Muscle of leg (tissue), 16 donors: ENCODE results near the gene PDK2. TPM values are rescaled to one million over a fixed set of nuclear protein-coding genes. Genes with fewer than 3 reads are reported as not detected.

Experiments
- DNase-seq: peaks from one replicate; pipeline ENCODE4 v3.0.0; 2013
- H3K27ac ChIP-seq: one replicate; pipeline ENCODE4 v1.5.1; 2013; ENCODE audit warnings: mild to moderate bottlenecking, low read length, control low read depth
- H3K27me3 ChIP-seq: one replicate; pipeline ENCODE4 v1.6.1; 2013; ENCODE audit warnings: low read length; ENCODE audit not compliant: control insufficient read depth, insufficient read depth
- H3K36me3 ChIP-seq: one replicate; pipeline ENCODE4 v1.6.1; 2013; ENCODE audit warnings: low read length; ENCODE audit not compliant: control insufficient read depth, insufficient read depth
- H3K4me1 ChIP-seq: one replicate; pipeline ENCODE4 v1.6.1; 2013; ENCODE audit warnings: low read length; ENCODE audit not compliant: control insufficient read depth, insufficient read depth
- H3K4me3 ChIP-seq: one replicate; pipeline ENCODE4 v1.5.1; 2013; ENCODE audit warnings: low read length, control low read depth
- H3K9me3 ChIP-seq: replicated peaks from 2 replicates; pipeline ENCODE4 v1.6.1; 2013; ENCODE audit warnings: low read depth, low read length; ENCODE audit not compliant: control insufficient read depth
- WGBS: methylation state at CpG from one replicate; pipeline ENCODE4 v1.1.5; 2013; ENCODE audit warnings: missing lambda C conversion rate; ENCODE audit not compliant: insufficient coverage; 5-methylcytosine and 5-hydroxymethylcytosine counted together
- long read RNA-seq, 11 donors: transcript quantifications; one replicate each; lab custom pipeline, GENCODE V29; 2026
- polyA plus RNA-seq, 8 donors: library from polyadenylated mRNA; unstranded; fragments of 120-200 nt; gene quantifications; one replicate each; pipeline versions ENCODE4 v1.2.1 to v1.2.3, GENCODE V29; 2013; ENCODE audit warnings: inconsistent platforms in 1 of 8, low replicate concordance in 1 of 8; ENCODE audit not compliant: insufficient read length in 8 of 8, insufficient read depth in 1 of 8
- total RNA-seq: library from RNA; stranded (reverse); fragments of 120-200 nt; gene quantifications from one replicate; pipeline ENCODE4 v1.2.4, GENCODE V29; 2013

The PDK2 gene
- total RNA-seq = 22.2 TPM
- 10 to 100 TPM; 43.4 to 75.1 (median 60.4) TPM for polyA plus RNA-seq
- long read RNA-seq, donor 1, transcript PDK2-203 (11 exons, 3,440 nt) = major isoform, 5 of 7 reads
- long read RNA-seq, donor 1, partial matches to known transcripts = 0 of 7 reads
- long read RNA-seq, donor 1, other reads (novel, unspliced or antisense) = 0 of 7 reads
- long read RNA-seq, donor 2, partial matches to known transcripts = 0 of 1 reads
- long read RNA-seq, donor 2, other reads (novel, unspliced or antisense) = 0 of 1 reads
- long read RNA-seq, donor 3, transcript PDK2-203 (11 exons, 3,440 nt) = major isoform, 23 of 33 reads
- long read RNA-seq, donor 3, partial matches to known transcripts = 5 of 33 reads
- long read RNA-seq, donor 3, other reads (novel, unspliced or antisense) = 0 of 33 reads
- long read RNA-seq, donor 4, transcript PDK2-203 (11 exons, 3,440 nt) = major isoform, 10 of 15 reads
- long read RNA-seq, donor 4, partial matches to known transcripts = 0 of 15 reads
- long read RNA-seq, donor 4, other reads (novel, unspliced or antisense) = 0 of 15 reads
- long read RNA-seq, donor 5, transcript PDK2-206 (4 exons, 865 nt) = minor isoform, 7 of 37 reads
- long read RNA-seq, donor 5, transcript PDK2-203 (11 exons, 3,440 nt) = major isoform, 20 of 37 reads
- long read RNA-seq, donor 5, partial matches to known transcripts = 10 of 37 reads
- long read RNA-seq, donor 5, other reads (novel, unspliced or antisense) = 0 of 37 reads
- long read RNA-seq, donor 6, transcript PDK2-203 (11 exons, 3,440 nt) = major isoform, 15 of 39 reads
- long read RNA-seq, donor 6, transcript PDK2-206 (4 exons, 865 nt) = minor isoform, 6 of 39 reads
- long read RNA-seq, donor 6, partial matches to known transcripts = 17 of 39 reads
- long read RNA-seq, donor 6, other reads (novel, unspliced or antisense) = 0 of 39 reads
- long read RNA-seq, donor 7, transcript PDK2-203 (11 exons, 3,440 nt) = major isoform, 12 of 23 reads
- long read RNA-seq, donor 7, partial matches to known transcripts = 5 of 23 reads
- long read RNA-seq, donor 7, other reads (novel, unspliced or antisense) = 0 of 23 reads
- long read RNA-seq, donor 8, transcript PDK2-203 (11 exons, 3,440 nt) = major isoform, 12 of 18 reads
- long read RNA-seq, donor 8, partial matches to known transcripts = 0 of 18 reads
- long read RNA-seq, donor 8, other reads (novel, unspliced or antisense) = 0 of 18 reads
- long read RNA-seq, donor 9, transcript PDK2-206 (4 exons, 865 nt) = major isoform, 9 of 15 reads
- long read RNA-seq, donor 9, partial matches to known transcripts = 0 of 15 reads
- long read RNA-seq, donor 9, other reads (novel, unspliced or antisense) = 0 of 15 reads
- long read RNA-seq, donor 10, transcript PDK2-206 (4 exons, 865 nt) = minor isoform, 6 of 30 reads
- long read RNA-seq, donor 10, transcript PDK2-203 (11 exons, 3,440 nt) = major isoform, 16 of 30 reads
- long read RNA-seq, donor 10, partial matches to known transcripts = 8 of 30 reads
- long read RNA-seq, donor 10, other reads (novel, unspliced or antisense) = 0 of 30 reads
- long read RNA-seq, donor 11, transcript PDK2-203 (11 exons, 3,440 nt) = major isoform, 8 of 18 reads
- long read RNA-seq, donor 11, partial matches to known transcripts = 7 of 18 reads
- long read RNA-seq, donor 11, other reads (novel, unspliced or antisense) = 0 of 18 reads

DNA sequence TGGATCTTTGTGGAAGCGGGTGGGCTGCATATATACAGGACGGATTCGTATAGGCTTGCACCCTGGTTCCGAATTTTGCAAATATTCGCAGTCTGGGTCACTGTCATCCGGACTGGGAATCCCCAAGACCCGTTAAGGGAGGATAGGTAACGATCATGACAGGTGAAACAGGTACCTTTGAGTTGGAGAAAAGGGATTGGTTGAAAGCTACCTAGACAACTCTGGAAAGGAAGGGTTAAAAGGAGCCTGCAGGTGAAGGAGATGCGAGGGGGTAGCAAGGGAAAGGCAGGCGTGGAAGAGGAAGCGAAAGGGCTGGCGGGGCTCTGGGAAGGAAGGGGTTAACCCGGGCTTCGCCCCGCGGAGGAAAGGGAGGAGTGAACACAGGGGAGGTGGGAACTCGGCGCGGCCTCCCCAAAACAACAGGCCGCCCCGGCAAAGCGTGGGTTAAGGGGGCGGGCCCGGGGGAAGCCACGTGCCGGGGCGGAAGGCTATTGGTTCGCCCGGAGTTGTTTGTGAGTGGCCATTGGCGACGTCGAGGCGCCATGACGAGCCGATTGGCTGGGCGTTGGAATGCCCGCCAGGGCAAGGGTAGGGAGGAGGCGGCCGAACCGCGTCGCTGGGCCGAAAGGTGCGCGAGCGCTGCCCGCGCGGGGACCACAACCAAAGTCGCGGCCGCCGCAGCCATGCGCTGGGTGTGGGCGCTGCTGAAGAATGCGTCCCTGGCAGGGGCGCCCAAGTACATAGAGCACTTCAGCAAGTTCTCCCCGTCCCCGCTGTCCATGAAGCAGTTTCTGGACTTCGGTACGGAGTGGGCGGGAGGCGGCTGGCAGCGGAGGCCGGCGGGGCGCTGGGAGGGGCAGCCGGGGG is at the start of gene PDK2:
TSS of gene PDK2 (plus strand) at position 599 of the 867 bp plus-strand sequence. CDS start at position 684, 85 bp downstream.
- H3K9me3 ChIP-seq = no peaks in the 10 kb centered on the region
- H3K4me3 ChIP-seq = peak within 1 kb of the TSS; percentile 83
- H3K27ac ChIP-seq = peak within 1 kb of the TSS; percentile 88
- DNase-seq = peak; percentile 99
- under 1% methylated on average over 67 of the region's 68 CpGs for WGBS
- H3K4me1 ChIP-seq = peaks cover 27% of the 10 kb centered on the region
- peaks cover 22% of the 10 kb centered on the region for H3K36me3 ChIP-seq
- no peaks in the 10 kb centered on the region for H3K27me3 ChIP-seq

DNA sequence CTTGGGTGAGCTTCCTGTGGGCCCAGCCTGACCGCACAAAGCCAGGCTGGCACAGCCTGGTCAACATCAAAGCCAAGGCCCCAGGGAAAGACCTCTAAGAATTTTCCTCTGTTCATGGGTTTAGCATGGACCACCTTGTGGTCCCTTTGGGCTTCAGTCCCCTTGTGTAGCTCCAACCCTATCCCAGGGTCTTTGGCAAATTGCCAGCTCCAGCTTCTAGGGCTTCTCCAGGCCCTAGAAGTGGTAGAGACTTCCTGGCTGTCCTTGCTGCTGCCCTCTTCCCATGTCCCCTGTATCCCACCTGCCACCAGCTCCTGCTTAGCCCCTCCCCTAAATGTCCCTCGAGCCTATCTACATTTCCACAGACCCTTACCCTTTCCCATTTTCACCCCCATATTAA is 49.0 kb upstream of the PDK2 start:
- H3K36me3 ChIP-seq = no peaks in the 10 kb centered on the region
- peaks cover 8% of the 10 kb centered on the region for H3K27me3 ChIP-seq
- H3K9me3 ChIP-seq = no peaks in the 10 kb centered on the region
- peaks cover 30% of the 10 kb centered on the region for H3K4me1 ChIP-seq
- DNase-seq = no peak
- no peak overlapping the region for H3K4me3 ChIP-seq
- H3K27ac ChIP-seq = no peak overlapping the region
- 72% methylated on average over 2 of the region's 2 CpGs for WGBS

DNA sequence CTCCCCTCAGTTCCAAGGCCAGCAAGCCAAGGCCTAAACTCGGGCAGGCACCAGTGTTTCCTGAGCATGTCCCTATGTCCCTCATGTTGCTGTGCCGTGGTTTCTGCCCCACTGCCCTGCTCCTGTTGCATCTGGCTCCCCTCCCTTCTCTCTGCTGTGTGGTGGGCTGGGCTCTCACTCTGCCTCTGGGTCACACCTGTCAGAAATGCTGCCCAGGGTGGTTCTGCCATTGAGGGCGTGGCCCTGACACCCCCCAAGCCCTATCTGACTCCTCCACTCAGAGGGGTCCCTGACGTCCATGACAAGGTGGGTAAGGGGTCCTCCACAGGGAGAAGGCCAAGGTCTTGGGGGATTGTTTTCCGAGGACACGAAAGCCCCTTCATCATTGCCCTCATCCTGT is 48.5 kb upstream of the PDK2 start:
- Histone ChIP-seq H3K4me1 (peaks cover 35% of the 10 kb centered on the region), H3K9me3 (no peaks in the 10 kb centered on the region), H3K36me3 (no peaks in the 10 kb centered on the region), H3K4me3 (no peak overlapping the region), H3K27me3 (peaks cover 9% of the 10 kb centered on the region), H3K27ac (no peak overlapping the region)
- 58% methylated on average over 4 of the region's 6 CpGs for WGBS
- DNase-seq = no peak

DNA sequence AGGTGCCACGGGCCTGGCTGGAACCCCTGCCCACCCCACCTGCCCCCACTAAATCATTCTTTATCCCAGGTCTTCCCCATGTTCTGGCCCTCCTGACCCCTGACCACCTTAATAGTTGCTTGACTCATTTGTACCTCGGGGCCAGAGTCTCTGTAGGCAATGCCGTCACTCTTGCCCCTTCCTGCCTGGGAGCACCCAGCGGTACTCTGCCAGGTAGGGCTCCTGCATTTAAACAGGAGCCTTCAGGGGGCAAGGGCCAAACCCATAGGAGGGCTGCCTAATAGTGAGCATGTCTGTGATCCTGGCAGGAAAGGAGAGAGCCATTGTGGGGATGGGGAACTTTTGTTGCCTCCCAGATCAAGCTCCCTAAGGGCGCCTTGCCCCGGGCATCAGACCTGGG is 48.1 kb upstream of the PDK2 start:
- no peak overlapping the region for H3K27ac ChIP-seq
- 79% methylated on average over 3 of the region's 6 CpGs for WGBS

DNA sequence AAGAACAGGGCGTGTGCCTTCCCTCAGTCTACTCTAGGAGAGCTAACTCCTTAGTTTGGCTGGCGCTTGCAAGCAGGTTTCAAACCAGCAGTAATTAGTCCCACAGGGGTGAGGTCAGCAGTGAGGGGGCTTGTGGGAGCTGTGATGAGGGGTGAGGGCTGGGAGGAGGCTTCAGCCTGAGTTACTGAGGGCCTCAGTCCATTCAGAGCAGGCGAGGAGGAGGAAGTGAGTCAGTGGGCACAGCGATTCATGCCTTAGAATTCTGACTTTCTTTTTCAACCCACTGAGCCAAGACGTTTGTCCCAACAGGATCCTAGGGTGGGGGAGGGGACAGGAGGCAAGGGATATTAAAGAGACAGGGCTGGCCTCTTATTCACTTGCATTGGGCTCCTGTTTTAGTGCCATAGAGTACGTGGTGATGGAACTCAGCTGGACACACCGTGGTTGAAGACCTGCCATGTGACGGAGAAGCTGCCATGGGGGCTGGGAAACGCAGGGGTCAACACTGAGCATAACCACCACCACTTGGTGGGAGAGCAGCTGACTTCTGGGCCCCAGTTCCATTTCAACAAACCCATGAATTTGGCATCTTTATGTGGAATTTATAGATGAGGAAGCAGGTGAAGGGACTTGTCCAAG is 47.5 kb upstream of the PDK2 start:
- 35% methylated on average over 2 of the region's 9 CpGs for WGBS
- H3K36me3 ChIP-seq = no peaks in the 10 kb centered on the region
- H3K9me3 ChIP-seq = no peaks in the 10 kb centered on the region
- peaks cover 35% of the 10 kb centered on the region for H3K4me1 ChIP-seq
- H3K4me3 ChIP-seq = no peak overlapping the region
- no peak for DNase-seq
- peaks cover 10% of the 10 kb centered on the region for H3K27me3 ChIP-seq
- no peak overlapping the region for H3K27ac ChIP-seq

More for the DNA sequence above, 48.1 kb upstream of the PDK2 start:
- Histone ChIP-seq H3K27me3 (peaks cover 10% of the 10 kb centered on the region), H3K36me3 (no peaks in the 10 kb centered on the region), H3K4me3 (no peak overlapping the region), H3K9me3 (no peaks in the 10 kb centered on the region), H3K4me1 (peaks cover 35% of the 10 kb centered on the region)
- DNase-seq = no peak

DNA sequence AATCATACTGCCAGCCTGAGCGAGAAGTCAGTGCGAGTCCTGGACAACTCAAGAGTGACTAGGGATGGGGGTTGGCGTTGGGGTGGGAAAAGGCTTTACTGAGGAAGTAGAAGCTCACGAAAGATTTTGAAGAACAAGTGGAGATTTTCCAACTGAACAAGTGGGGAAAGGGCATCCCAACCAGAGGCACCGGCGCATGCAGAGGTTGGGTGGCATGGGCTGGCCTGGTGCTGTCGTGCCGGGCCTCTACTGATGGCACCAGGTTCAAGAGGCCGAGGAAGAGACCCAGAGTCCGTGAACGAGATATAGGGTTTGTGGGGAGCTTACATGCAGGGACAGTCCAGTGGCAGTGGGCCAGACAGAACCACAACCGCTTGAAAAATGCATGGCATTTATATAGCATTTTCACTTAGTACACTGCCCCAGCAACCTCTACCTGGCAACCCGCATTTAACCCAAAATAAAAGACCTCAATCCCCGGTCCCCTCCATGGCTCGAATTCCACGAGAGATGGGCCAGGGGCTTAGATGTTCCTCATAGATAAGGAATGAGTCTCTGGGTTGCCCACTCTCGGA is 46.9 kb upstream of the PDK2 start:
- H3K27me3 ChIP-seq = peaks cover 13% of the 10 kb centered on the region
- H3K4me1 ChIP-seq = peaks cover 39% of the 10 kb centered on the region
- H3K4me3 ChIP-seq = no peak overlapping the region
- no peaks in the 10 kb centered on the region for H3K36me3 ChIP-seq
- H3K27ac ChIP-seq = no peak overlapping the region
- H3K9me3 ChIP-seq = no peaks in the 10 kb centered on the region
- no peak for DNase-seq
- WGBS = 90% methylated on average over 12 of the region's 17 CpGs

DNA sequence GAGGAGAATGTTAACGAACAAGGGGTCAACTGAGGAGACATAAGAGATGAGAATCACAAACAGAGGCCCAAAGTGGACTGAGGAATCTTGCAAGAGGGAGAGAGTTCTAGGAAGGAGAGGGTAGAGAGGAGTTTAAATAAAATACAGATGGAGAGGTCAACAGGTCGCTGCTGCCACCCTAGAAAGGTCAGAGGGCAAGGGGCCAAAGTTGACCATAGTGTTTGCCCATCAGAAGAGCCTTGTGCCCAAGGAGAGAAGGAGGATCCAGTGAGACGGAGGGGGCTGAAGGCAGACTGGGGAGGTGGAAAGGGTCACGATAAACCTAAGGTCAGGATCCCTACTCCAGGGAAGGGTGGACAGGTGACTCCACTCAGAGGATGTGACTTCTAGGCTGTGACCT is 46.2 kb upstream of the PDK2 start:
- 67% methylated on average over 4 of the region's 4 CpGs for WGBS
- H3K27me3 ChIP-seq = peaks cover 13% of the 10 kb centered on the region
- no peaks in the 10 kb centered on the region for H3K36me3 ChIP-seq
- peaks cover 40% of the 10 kb centered on the region for H3K4me1 ChIP-seq
- H3K9me3 ChIP-seq = no peaks in the 10 kb centered on the region
- H3K4me3 ChIP-seq = no peak overlapping the region
- no peak for DNase-seq
- H3K27ac ChIP-seq = no peak overlapping the region

DNA sequence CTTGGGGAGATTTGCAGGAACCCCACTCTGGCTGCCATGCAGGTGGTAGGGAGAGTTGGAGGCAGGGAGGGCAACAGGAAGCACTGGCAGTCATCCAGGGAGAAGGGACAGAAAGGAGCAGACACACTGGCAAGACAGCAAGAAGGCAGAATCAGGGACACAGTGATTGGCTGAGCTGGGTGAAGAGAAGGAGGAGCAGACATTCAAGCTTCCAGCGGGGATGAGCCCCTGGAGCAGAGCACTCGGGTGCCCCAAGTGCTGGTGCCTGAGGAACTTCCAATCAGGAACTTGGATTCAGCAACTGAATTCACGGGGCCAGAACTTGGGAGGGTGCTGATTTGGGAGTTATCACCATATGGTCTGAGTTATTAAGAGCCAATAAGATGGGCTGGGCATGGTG is 45.5 kb upstream of the PDK2 start:
- no peaks in the 10 kb centered on the region for H3K36me3 ChIP-seq

More for the DNA sequence above, 45.5 kb upstream of the PDK2 start:
- peaks cover 12% of the 10 kb centered on the region for H3K27me3 ChIP-seq
- no peak overlapping the region for H3K27ac ChIP-seq
- 39% methylated on average over 3 of the region's 3 CpGs for WGBS
- DNase-seq = no peak
- no peaks in the 10 kb centered on the region for H3K9me3 ChIP-seq
- no peak overlapping the region for H3K4me3 ChIP-seq
- peaks cover 34% of the 10 kb centered on the region for H3K4me1 ChIP-seq
